ENCODE measurements around the gene PRELID1.

Gene PRELID1

DNA sequence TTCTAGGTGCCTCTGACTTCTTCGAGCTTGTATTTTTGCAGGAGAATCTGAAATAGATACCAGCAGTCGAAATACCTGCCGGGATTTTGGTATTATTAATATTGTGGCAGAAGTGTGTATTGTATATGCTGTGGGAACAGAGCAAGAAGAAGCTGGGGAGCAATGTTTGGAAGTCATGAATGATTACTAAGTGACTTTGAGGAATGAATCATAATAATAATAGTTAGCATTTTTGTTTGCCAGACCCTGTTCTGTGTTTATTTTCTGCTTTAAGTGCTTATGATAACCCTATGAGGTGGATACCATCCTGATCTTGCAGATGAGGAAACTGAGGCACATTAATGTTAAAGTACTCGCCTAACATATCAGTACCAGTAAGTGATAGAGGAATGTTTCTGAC lies 32.5 kb upstream of the PRELID1 start:
- Histone ChIP-seq H3K27ac (ENCODE audit: low read depth, low read length) (no peak overlapping the region), H2AFZ (ENCODE audit: low read depth, low read length, severe bottlenecking) (no peak overlapping the region), H3K36me3 (ENCODE audit: low read length) (peaks cover 48% of the 10 kb centered on the region), H3K4me2 (ENCODE audit: low read depth, low read length, poor library complexity, severe bottlenecking) (no peak overlapping the region), H3K79me2 (ENCODE audit: insufficient read depth, low read length) (no peaks in the 10 kb centered on the region), H3F3A (ENCODE audit: insufficient read depth) (0 out of 2 replicates have a peak, but pooled peaks cover 4% of the 10 kb centered on the region), H4K20me1 (ENCODE audit: low read depth, low read length) (no peaks in the 10 kb centered on the region), H3K4me3 (ENCODE audit: insufficient read depth, low read length, poor library complexity, severe bottlenecking) (no peak overlapping the region), H3K9ac (ENCODE audit: low read length) (no peak overlapping the region), H3K27me3 (ENCODE audit: low read length) (no peaks in the 10 kb centered on the region), H3K9me2 (replicated peaks; ENCODE audit: insufficient read depth, low read length) (no peaks in the 10 kb centered on the region), H3K9me3 (ENCODE audit: insufficient read depth, low read length) (no peaks in the 10 kb centered on the region)
- TF ChIP-seq, protein P1, sequence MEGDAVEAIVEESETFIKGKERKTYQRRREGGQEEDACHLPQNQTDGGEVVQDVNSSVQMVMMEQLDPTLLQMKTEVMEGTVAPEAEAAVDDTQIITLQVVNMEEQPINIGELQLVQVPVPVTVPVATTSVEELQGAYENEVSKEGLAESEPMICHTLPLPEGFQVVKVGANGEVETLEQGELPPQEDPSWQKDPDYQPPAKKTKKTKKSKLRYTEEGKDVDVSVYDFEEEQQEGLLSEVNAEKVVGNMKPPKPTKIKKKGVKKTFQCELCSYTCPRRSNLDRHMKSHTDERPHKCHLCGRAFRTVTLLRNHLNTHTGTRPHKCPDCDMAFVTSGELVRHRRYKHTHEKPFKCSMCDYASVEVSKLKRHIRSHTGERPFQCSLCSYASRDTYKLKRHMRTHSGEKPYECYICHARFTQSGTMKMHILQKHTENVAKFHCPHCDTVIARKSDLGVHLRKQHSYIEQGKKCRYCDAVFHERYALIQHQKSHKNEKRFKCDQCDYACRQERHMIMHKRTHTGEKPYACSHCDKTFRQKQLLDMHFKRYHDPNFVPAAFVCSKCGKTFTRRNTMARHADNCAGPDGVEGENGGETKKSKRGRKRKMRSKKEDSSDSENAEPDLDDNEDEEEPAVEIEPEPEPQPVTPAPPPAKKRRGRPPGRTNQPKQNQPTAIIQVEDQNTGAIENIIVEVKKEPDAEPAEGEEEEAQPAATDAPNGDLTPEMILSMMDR (IDR thresholded peaks at IDR 0.05; ENCODE audit: insufficient read depth, low read length, poor library complexity, severe bottlenecking): no peak
- TF ChIP-seq EZH2phosphoT487 (conservative IDR thresholded peaks at IDR 0.05; ENCODE audit: low read length): no peak

DNA sequence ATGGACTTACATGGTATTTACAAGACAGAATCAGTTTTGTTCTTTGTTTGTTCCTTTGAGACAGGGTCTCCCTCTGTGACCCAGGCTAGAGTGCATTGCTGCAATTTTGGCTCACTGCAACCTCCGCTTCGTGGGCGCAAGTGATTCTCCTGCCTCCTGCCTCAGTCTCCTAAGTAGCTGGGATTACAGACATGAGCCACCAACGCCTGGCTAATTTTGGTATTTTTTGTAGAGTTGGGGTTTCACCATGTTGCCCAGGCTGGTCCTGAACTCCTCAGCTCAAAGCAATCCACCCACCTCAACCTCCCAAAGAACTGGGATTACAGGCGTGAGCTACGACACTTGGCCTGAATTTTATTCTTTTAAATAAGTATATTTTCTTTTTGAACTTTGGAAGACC lies 27.7 kb upstream of the PRELID1 start:
- Histone ChIP-seq H3F3A (ENCODE audit: insufficient read depth) (peaks cover 7% of the 10 kb centered on the region), H3K9me3 (ENCODE audit: insufficient read depth, low read length) (no peaks in the 10 kb centered on the region), H3K27me3 (ENCODE audit: low read length) (no peaks in the 10 kb centered on the region), H2AFZ (ENCODE audit: low read depth, low read length, severe bottlenecking) (no peak overlapping the region), H3K4me3 (ENCODE audit: insufficient read depth, low read length, poor library complexity, severe bottlenecking) (no peak overlapping the region), H3K36me3 (ENCODE audit: low read length) (peaks cover 55% of the 10 kb centered on the region), H3K9ac (ENCODE audit: low read length) (no peak overlapping the region), H3K9me2 (replicated peaks; ENCODE audit: insufficient read depth, low read length) (no peaks in the 10 kb centered on the region), H3K79me2 (ENCODE audit: insufficient read depth, low read length) (no peaks in the 10 kb centered on the region), H3K27ac (ENCODE audit: low read depth, low read length) (no peak overlapping the region), H4K20me1 (ENCODE audit: low read depth, low read length) (no peaks in the 10 kb centered on the region), H3K4me2 (ENCODE audit: low read depth, low read length, poor library complexity, severe bottlenecking) (no peak overlapping the region)
- TF ChIP-seq, protein P1 (IDR thresholded peaks at IDR 0.05; ENCODE audit: insufficient read depth, low read length, poor library complexity, severe bottlenecking): no peak
- no peak for TF ChIP-seq EZH2phosphoT487 (conservative IDR thresholded peaks at IDR 0.05; ENCODE audit: low read length)

DNA sequence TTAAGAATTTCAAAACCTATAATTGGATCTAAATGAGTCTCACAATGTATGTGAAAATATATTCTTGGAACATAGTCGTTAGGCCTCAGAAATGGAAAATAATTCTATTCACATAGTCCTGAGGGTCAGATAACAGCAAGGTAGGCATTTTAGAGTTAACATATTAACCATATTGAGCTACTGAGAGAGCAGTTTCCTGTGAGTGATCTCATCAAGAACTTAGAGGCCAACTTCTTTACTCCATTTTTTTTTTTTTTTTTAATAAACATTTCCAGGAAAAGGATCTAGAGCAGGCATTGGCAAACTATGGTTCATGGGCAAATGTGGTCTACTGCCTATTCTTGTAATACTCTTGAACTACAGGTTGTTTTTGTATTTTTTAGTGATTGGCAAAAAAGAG lies 26.7 kb upstream of the PRELID1 start:
- Histone ChIP-seq H3K4me3 (ENCODE audit: insufficient read depth, low read length, poor library complexity, severe bottlenecking) (no peak overlapping the region), H3K9me3 (ENCODE audit: insufficient read depth, low read length) (no peaks in the 10 kb centered on the region), H3F3A (ENCODE audit: insufficient read depth) (peaks cover 7% of the 10 kb centered on the region), H3K36me3 (ENCODE audit: low read length) (peaks cover 55% of the 10 kb centered on the region), H3K27me3 (ENCODE audit: low read length) (no peaks in the 10 kb centered on the region), H3K9me2 (replicated peaks; ENCODE audit: insufficient read depth, low read length) (no peaks in the 10 kb centered on the region), H3K27ac (ENCODE audit: low read depth, low read length) (no peak overlapping the region), H3K79me2 (ENCODE audit: insufficient read depth, low read length) (no peaks in the 10 kb centered on the region), H3K9ac (ENCODE audit: low read length) (no peak overlapping the region), H2AFZ (ENCODE audit: low read depth, low read length, severe bottlenecking) (no peak overlapping the region), H3K4me2 (ENCODE audit: low read depth, low read length, poor library complexity, severe bottlenecking) (no peak overlapping the region), H4K20me1 (ENCODE audit: low read depth, low read length) (no peaks in the 10 kb centered on the region)
- TF ChIP-seq, protein P1 (IDR thresholded peaks at IDR 0.05; ENCODE audit: insufficient read depth, low read length, poor library complexity, severe bottlenecking): no peak
- TF ChIP-seq EZH2phosphoT487 (conservative IDR thresholded peaks at IDR 0.05; ENCODE audit: low read length): no peak
